Bronchial epithelial cell (primary cell): Measurements from ENCODE around the gene SYT3. TPM values are rescaled to one million over a fixed set of nuclear protein-coding genes. Genes with fewer than 3 reads are reported as not detected.

Experiments used
- DNase-seq: peaks from one replicate; pipeline ENCODE4 v3.0.0-alpha.2; 2010; ENCODE audit warnings: low read depth
- FAIRE-seq: peaks from 2 replicates; lab custom pipeline; 2011; peaks lifted over from hg19 to GRCh38; lab: Jason Lieb, UNC
- H3K27me3 ChIP-seq: 2 replicates; pipeline ENCODE4 v1.5.1; 2011; ENCODE audit warnings: low read length; ENCODE audit not compliant: control insufficient read depth, insufficient read depth
- H3K36me3 ChIP-seq: 2 replicates; pipeline ENCODE4 v1.5.1; 2011; ENCODE audit warnings: low read length; ENCODE audit not compliant: control insufficient read depth, insufficient read depth
- H3K4me3 ChIP-seq: 2 replicates; pipeline ENCODE4 v1.5.1; 2011; ENCODE audit warnings: mild to moderate bottlenecking, low read depth, low read length, control low read depth
- CTCF ChIP-seq: IDR thresholded peaks from 2 replicates; pipeline ENCODE4 v1.5.1; 2011; ENCODE audit warnings: mild to moderate bottlenecking, moderate library complexity, low read length, control low read depth, inconsistent platforms; ENCODE audit not compliant: insufficient read depth, severe bottlenecking
- total RNA-seq: library from RNA; depleted of rRNA; stranded (reverse); fragments of >200 nt; gene quantifications from 2 replicates; pipeline ENCODE4 v1.2.1, GENCODE V29; 2014

Gene SYT3
- total RNA-seq, 1 donor from 2014 or later = not detected

DNA sequence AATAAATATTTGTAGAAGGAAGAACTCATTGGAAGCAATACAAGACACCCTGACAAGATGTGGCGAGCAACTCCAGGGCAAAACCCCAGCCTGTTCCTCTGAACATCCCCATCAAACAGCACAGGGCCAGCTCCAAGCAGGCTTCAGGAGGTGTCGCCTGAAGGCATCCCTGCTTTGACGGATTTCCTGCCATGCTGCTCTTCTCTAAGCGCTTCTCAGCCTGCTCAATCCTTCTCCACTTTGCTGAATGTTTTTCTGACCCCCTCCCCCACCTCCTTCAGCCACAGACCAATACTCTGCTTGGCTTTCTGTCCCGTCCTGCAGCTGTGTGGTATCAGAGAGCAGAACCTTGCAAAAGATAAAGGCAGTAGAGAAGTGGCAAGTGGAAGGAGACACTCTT lies 38.0 kb upstream of the SYT3 start:
- no peak overlapping the region for H3K4me3 ChIP-seq
- H3K27me3 ChIP-seq = no peaks in the 10 kb centered on the region
- no peak for FAIRE-seq
- TF ChIP-seq CTCF = no peak
- no peak for DNase-seq
- H3K36me3 ChIP-seq = no peaks in the 10 kb centered on the region

- TF ChIP-seq CTCF = no peak
- Histone ChIP-seq H3K27me3 (no peaks in the 10 kb centered on the region), H3K36me3 (no peaks in the 10 kb centered on the region), H3K4me3 (no peak overlapping the region)
- FAIRE-seq (no peak), DNase-seq (no peak)
Observed at GRCh38 chr19:50676625-50677197, 37.0 kb upstream of the SYT3 start.

- no peak for DNase-seq
- H3K27me3 ChIP-seq = peaks cover 5% of the 10 kb centered on the region
- no peak overlapping the region for H3K4me3 ChIP-seq
- TF ChIP-seq CTCF = no peak
- no peaks in the 10 kb centered on the region for H3K36me3 ChIP-seq
- no peak for FAIRE-seq
Observed at GRCh38 chr19:50673118-50673517, 33.4 kb upstream of the SYT3 start.

DNA sequence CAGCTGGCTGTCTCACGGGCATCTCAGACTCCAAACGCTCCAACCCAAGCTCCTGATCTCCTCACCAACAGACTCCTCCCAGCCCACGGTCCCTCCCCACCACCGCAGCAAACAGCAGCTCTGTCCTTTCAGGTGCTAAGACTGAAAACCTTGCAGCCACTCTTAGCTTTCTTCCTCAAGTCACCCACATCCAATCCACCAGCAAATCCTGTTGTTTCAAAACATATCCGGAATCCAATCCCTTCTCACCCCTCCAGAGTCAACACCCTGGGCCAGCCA lies 30.4 kb upstream of the SYT3 start:
- TF ChIP-seq CTCF = no peak
- Histone ChIP-seq H3K4me3 (no peak overlapping the region), H3K27me3 (peaks cover 11% of the 10 kb centered on the region), H3K36me3 (no peaks in the 10 kb centered on the region)
- DNase-seq (no peak), FAIRE-seq (no peak)

- Histone ChIP-seq H3K27me3 (peaks cover 11% of the 10 kb centered on the region), H3K4me3 (no peak overlapping the region), H3K36me3 (no peaks in the 10 kb centered on the region)
- peak; percentile 72 for TF ChIP-seq CTCF
- DNase-seq (no peak), FAIRE-seq (no peak)
Observed at GRCh38 chr19:50669302-50670101, 29.8 kb upstream of the SYT3 start.
